ENCODE data around the gene CRTAC1.

CRTAC1 gene

GRCh38 chr10:97974526-97975525 is 55.6 kb downstream of the CRTAC1 start:
- no peak for DNase-seq (ENCODE audit: low read depth)

GRCh38 chr10:97974100-97974499 is 56.3 kb downstream of the CRTAC1 start:
- DNase-seq (ENCODE audit: low read depth) = no peak

DNA sequence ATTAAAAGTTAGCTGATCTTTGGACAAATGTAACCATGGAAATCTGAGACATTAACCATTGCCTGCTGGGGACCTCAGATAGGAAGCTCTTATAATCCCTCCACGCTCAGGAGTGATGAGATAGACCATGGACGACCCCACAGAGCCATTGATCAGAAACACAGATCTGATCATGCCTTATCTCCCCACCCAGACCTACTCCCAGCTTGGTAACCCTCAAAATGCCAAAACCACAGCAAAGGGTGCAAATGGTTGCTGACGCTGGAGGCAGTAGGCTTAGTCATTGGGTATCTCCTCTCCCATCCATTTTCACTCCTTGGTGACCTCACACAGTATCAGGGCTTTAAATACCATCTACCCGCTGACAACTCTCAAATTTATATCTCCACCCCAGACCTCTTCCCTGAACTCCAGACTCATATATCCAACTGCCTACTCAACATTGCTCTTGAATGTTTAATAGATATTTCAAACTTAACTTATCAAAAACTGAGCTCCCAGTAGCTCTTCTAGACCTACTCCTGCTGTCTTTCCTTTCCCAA is 60.8 kb downstream of the CRTAC1 start:
- DNase-seq (ENCODE audit: low read depth) = no peak

DNA sequence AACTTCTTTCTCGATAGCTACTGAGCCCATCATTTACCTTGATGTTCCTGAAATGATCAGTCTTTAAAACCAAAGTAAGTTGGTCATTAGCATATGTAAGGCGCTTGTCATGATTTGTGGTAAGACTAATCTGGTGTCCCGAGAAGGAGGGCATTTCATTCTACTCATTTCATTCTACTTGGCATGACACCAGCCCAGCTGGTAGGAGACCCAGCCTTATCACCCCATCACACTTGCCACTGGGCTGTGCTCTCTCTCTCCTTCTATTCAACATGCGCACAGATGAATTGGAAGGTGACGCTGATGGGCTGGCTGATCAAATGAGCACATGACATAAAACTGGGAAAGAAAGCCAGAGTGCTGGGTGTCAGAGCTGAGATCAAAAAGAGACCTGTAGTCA is 65.7 kb downstream of the CRTAC1 start:
- no peak for DNase-seq (ENCODE audit: low read depth)

DNA sequence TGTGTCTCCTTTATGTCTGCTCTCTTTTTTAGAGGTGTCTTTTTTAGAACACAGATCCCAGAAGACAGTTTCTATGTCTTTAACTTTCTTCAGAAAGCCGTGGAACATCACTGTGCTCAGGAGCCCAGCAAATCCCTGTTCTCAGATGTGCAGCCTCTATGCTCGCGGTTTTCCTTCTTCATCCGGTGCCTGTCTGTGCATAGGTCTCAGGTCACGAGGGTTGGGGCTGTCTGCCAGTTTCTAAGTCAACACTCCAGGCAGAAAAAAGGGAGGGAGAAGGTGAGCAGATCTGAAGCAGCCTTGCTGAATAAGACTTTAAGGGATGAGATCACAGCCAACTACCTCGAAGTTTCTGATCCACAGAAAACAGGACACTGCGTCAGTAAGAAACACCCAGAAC is 68.5 kb downstream of the CRTAC1 start:
- no peak for DNase-seq (ENCODE audit: low read depth)

DNA sequence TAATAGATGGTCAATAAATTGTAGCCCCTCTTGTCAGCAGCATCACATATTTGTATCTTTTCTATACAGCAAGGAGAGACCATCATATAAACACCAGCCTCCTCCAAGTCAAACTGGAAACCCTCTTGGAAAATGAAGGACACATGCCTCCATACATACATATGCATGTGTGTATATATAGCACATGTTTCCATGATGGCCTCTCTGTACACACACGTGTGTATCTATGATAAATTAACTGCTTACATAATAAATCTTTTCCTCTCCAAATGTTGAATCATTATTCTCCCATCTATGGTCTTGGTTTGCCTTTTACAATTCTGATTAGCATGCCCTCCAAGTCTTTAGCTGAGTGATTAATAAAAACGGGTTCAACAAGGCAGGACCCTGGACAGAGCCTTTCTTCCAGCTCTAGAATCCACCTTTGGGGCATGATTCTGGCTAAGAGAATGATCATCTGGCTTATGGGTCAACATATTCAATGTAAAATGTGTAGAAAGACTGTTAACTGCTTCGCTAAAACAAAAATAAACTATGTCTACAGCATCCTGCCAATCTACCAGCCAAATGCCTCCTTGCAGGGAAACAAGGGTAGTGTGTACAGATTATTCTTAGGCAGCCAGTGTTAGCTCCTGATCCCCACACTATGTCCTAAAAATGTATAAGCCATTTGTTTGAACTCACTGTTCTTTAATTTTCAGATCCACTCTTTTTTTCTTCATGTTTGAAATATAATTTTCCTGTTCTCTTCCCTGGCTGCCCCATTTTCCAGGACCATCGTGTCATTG is 70.0 kb downstream of the CRTAC1 start:
- DNase-seq (ENCODE audit: low read depth) = no peak

GRCh38 chr10:97949462-97949861 is 81.0 kb downstream of the CRTAC1 start:
- no peak for DNase-seq (ENCODE audit: low read depth)

DNA sequence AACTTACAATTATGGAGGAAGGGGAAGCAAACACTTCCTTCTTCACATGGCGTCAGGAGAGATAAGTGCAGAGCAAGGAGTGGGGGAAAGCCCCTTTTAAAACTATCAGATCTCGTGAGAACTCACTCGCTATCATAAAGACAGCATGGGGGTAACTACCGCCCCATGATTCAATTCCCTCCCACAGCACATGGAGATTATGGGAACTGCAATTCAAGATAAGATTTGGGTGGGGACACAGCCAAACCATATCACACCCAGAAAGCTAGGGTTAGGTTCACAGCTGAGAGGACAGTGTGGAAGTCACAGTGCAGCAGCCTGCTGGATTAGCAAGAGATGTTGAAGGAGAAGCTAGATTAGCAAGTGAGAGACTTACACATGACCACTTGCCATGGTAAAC is 81.6 kb downstream of the CRTAC1 start:
- DNase-seq (ENCODE audit: low read depth) = no peak

DNA sequence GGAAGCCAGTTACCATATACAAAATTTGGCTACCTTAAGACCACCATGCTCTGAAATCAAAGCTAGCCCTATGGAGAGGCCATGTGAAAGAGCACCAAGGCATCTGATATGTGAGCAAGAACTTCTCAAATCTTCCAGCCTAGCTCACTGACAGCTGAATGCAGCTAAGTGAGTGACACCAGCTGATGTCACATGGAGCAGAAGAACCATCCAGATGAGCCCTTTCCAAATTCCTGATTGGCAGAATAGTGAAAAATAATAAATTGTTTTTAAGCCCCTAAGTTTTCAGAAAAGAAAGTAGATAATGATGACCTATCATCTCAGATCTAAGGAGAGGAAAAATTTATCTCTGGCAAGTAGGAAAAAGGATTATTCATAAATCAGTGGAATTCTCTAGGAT is 85.6 kb downstream of the CRTAC1 start:
- no peak for DNase-seq (ENCODE audit: low read depth)

DNA sequence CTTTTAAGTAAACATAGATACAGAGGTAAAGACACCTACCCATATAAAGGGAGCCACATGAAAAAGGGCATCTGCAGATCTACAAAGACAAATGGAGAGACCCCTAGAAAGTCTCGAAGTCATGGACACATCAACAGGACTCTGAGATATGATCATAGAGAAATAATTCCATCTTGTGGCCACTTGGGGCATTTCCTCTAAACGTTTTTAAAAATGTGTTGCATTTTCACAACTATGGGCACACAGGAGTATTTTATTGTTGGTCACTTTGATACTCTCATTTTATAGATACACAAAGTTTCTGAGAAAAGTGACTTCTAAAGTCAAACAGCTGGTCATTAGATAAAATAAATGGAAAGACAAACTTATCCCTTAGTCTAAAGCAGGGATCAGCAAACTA is 87.1 kb downstream of the CRTAC1 start:
- DNase-seq (ENCODE audit: low read depth) = no peak

DNA sequence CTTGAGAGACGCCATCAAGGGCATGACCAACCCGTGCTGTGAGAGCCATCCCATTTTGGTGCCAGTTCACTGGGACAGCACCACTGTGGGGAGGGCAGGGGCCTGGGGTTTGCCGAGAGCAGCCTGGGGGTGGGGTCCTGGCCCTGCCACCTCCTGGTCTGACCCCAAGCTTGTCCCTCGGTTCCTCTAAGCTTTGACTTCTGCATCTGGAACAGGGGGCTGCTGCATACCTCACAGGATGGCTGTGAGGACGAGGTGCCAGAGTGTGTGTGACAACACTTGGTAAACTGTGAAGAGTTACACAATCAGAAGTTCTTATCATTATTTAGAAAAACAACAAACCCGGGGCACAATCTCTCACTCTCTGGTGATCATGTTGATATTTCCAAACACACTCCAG is 89.9 kb downstream of the CRTAC1 start:
- DNase-seq (ENCODE audit: low read depth) = no peak

GRCh38 chr10:97939446-97939990 is 90.9 kb downstream of the CRTAC1 start:
- no peak for DNase-seq (ENCODE audit: low read depth)

- DNase-seq (ENCODE audit: low read depth) = no peak
These were observed 92.5 kb downstream of the CRTAC1 start for GRCh38 chr10:97937928-97938327.

DNA sequence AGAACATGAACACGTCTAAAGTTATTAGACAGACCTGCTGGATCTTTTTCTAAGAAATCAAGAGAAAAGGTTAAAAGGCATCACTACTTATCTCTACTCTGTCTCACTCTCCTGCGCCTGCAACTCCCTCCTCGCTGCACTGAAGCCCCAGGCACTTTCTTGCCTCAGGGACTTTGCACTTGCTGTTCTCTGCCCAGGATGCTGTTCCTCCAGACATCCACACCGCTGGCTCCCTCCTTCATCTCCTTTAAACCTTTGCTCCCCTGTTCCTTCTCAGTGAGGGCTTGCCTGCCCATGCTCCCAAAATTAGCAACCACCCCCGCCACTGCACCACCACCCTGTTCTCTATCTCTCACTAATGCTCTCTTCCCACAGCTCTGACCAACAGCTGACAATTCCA is 93.4 kb downstream of the CRTAC1 start:
- DNase-seq (ENCODE audit: low read depth) = no peak

DNA sequence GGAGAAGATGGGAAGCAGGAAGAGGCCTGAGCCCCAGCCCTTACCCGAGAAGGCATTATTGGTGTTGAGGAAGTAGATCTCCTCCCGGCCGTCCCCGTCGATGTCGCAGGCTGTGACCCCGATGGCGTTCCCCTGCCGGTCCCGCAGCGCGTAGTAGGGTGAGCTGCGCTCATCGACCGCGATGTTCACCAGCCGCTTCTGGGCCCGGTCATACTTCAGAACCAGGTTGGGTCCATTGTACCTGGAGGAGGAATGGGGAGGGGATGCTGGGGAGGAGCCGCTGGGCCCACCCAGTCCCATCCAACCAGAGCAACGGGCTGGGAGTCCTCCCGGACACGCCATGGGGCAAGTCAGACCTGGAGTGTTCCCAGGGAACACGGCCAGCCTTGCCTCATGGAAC is 94.3 kb downstream of the CRTAC1 start:
- no peak for DNase-seq (ENCODE audit: low read depth)

- DNase-seq (ENCODE audit: low read depth) = no peak
These were observed 97.4 kb downstream of the CRTAC1 start for GRCh38 chr10:97932932-97933530.

DNA sequence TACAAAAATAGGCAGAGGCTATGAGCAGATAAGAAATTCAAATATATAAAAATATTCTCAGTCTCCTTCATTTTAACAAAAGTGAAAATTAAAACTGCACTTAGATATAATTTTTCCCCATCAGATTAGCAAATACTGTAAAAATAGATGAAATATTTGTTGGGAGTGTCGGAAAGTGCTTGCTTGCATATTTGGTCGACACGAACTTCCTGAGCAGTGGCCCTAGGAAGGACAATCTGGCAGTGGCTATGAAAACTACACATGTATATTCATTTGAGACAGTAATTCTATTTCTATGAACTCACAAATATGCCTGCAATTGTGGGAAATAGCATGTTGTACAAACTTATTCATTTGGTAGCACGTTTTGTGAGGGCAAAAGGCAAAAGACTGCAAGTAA is 99.4 kb downstream of the CRTAC1 start:
- no peak for DNase-seq (ENCODE audit: low read depth)

- no peak for DNase-seq (ENCODE audit: low read depth)
These were observed 101.5 kb downstream of the CRTAC1 start for GRCh38 chr10:97928897-97929296.

GRCh38 chr10:97927622-97928021 is 102.8 kb downstream of the CRTAC1 start:
- DNase-seq (ENCODE audit: low read depth) = no peak

DNA sequence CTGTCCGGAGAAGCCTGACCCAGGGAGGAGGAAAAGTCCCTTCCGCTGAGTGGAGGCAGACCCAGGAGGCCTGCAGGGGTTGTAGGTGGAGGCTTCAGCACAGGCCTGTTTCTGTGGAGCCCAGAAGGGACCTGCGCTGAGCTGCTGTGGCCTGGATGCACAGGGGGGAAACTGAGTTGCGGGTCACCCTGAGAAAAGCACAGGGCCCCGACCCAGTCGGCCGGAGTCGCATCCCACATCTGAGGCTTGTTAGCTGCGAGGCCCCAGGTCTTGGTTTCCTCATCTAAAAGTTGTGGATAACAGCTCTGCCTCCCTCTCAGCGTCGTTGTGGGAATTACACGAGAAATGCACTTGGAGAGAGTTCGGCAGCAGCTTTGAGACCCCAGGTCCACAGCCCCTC is 104.4 kb downstream of the CRTAC1 start:
- DNase-seq (ENCODE audit: low read depth) = no peak

GRCh38 chr10:97925308-97925938 is 105.0 kb downstream of the CRTAC1 start:
- no peak for DNase-seq (ENCODE audit: low read depth)

DNA sequence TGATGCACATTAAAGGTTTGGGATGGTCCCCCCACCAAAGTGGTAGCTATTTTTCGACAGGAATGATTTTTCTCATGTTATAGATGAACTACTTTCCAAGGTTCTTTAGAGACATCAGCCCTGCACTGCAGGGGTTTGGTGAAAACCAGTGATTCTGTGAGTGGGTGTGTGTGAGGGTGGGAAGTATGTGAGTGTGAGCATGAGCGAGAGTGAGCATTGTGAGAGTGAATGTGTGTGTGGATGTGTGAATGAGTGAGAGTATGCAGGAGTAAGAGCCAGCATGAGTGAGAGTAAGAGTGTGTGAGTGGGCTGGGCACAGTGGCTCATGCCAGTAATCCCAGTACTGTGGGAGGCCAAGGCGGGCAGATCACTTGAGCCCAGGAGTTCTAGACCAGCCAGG is 105.7 kb downstream of the CRTAC1 start:
- no peak for DNase-seq (ENCODE audit: low read depth)
